HL-60/S4 (cell line): ENCODE measurements around the gene IP6K1.
"Not testable (repeated sequence)": the region's sequence is repeated elsewhere in the genome, so short reads cannot be mapped to it uniquely, and the experiment has no call there.

Experiments
- in situ Hi-C: fragments of 300-500 bp; cut with MboI; formaldehyde crosslinking; loops from 2 replicates; pipeline ENCODE4 v1.14.3; 2022; ENCODE audit warnings: low sequenced_read_pairs

IP6K1 gene

GRCh38 chr3:49794431-49794830, 8.1 kb upstream of the IP6K1 start:
- in situ Hi-C loops: no loop called here

- in situ Hi-C loops: no loop called here
Observed at GRCh38 chr3:49793486-49794085, 7.2 kb upstream of the IP6K1 start.

- in situ Hi-C loops: no loop called here
Observed at GRCh38 chr3:49792371-49793150, 6.2 kb upstream of the IP6K1 start.

GRCh38 chr3:49791571-49791970, 5.2 kb upstream of the IP6K1 start:
- in situ Hi-C loops: no loop called here

- in situ Hi-C loops: no loop called here
Observed at GRCh38 chr3:49790626-49791411, 4.5 kb upstream of the IP6K1 start.

GRCh38 chr3:49788056-49788455, 1.7 kb upstream of the IP6K1 start:
- in situ Hi-C loops: no loop called here

- in situ Hi-C loops: no loop called here
Observed at GRCh38 chr3:49787536-49787935, 1.2 kb upstream of the IP6K1 start.

- in situ Hi-C loops: no loop called here
Observed at GRCh38 chr3:49787182-49787464, 781 bp upstream of the IP6K1 start.

GRCh38 chr3:49785565-49786356, 581 bp downstream of the IP6K1 start:
- in situ Hi-C loops: no loop called here

- in situ Hi-C loops: not testable (repeated sequence)
Observed at GRCh38 chr3:49782277-49782676, 4.1 kb downstream of the IP6K1 start.

GRCh38 chr3:49781415-49782199, 4.7 kb downstream of the IP6K1 start:
- in situ Hi-C loops: no loop called here

- in situ Hi-C loops: not testable (repeated sequence)
Observed at GRCh38 chr3:49780975-49781365, 5.4 kb downstream of the IP6K1 start.

GRCh38 chr3:49780080-49780974, 6.0 kb downstream of the IP6K1 start:
- in situ Hi-C loops: no loop called here

- in situ Hi-C loops: no loop called here
Observed at GRCh38 chr3:49779358-49780079, 6.8 kb downstream of the IP6K1 start.

GRCh38 chr3:49776101-49776500, 10.2 kb downstream of the IP6K1 start:
- in situ Hi-C loops: not testable (repeated sequence)

GRCh38 chr3:49775538-49775937, 10.8 kb downstream of the IP6K1 start:
- in situ Hi-C loops: no loop called here

GRCh38 chr3:49772703-49773102, 13.6 kb downstream of the IP6K1 start:
- in situ Hi-C loops: no loop called here

GRCh38 chr3:49771340-49771938, 14.9 kb downstream of the IP6K1 start:
- in situ Hi-C loops: no loop called here
